Renal cortical epithelial cell (primary cell): ENCODE measurements around the gene TUFM. TPM values are rescaled to one million over a fixed set of nuclear protein-coding genes. Genes with fewer than 3 reads are reported as not detected.
"Not testable (repeated sequence)": the region's sequence is repeated elsewhere in the genome, so short reads cannot be mapped to it uniquely, and the experiment has no call there.

ENCODE experiments used
- DNase-seq: peaks from one replicate; pipeline ENCODE4 v3.0.0-alpha.2; 2011; ENCODE audit warnings: low read depth
- total RNA-seq: library from RNA; depleted of rRNA; stranded (reverse); fragments of >200 nt; gene quantifications from 2 replicates; pipeline ENCODE4 v1.2.3, GENCODE V29; 2014

TUFM gene
- total RNA-seq, result 129 and 130 TPM in 2 replicates

- peak; percentile 93 for DNase-seq
These were observed at the start of gene TUFM for GRCh38 chr16:28846080-28846932. TUFM (minus strand) TSS chr16:28846348; CDS start chr16:28846269, 79 bp downstream.

- no peak for DNase-seq
These were observed 49.5 kb upstream of the TUFM start for GRCh38 chr16:28895609-28896008.

GRCh38 chr16:28893291-28893690 lies 47.1 kb upstream of the TUFM start:
- DNase-seq, result no peak

- no peak for DNase-seq
These were observed 46.1 kb upstream of the TUFM start for GRCh38 chr16:28891964-28892890.

- not testable (repeated sequence) for DNase-seq
These were observed 44.2 kb upstream of the TUFM start for GRCh38 chr16:28890355-28890754.

- no peak for DNase-seq
These were observed 40.8 kb upstream of the TUFM start for GRCh38 chr16:28886945-28887344.

GRCh38 chr16:28884045-28884444 lies 37.9 kb upstream of the TUFM start:
- DNase-seq, result no peak

GRCh38 chr16:28883221-28883996 lies 37.3 kb upstream of the TUFM start:
- DNase-seq, result no peak

- no peak for DNase-seq
These were observed 36.5 kb upstream of the TUFM start for GRCh38 chr16:28882551-28883160.

- DNase-seq, result not testable (repeated sequence)
These were observed 35.4 kb upstream of the TUFM start for GRCh38 chr16:28881565-28881964.

- no peak for DNase-seq
These were observed 34.8 kb upstream of the TUFM start for GRCh38 chr16:28880955-28881354.

GRCh38 chr16:28880589-28880915 lies 34.4 kb upstream of the TUFM start:
- no peak for DNase-seq

- DNase-seq, result peak; percentile 59
These were observed 33.9 kb upstream of the TUFM start for GRCh38 chr16:28879841-28880588.

GRCh38 chr16:28879261-28879840 lies 33.2 kb upstream of the TUFM start:
- no peak for DNase-seq

- DNase-seq, result no peak
These were observed 32.2 kb upstream of the TUFM start, which contains the start of gene ATP2A1 for GRCh38 chr16:28878083-28878926. ATP2A1 (plus strand) TSS chr16:28878488; CDS start chr16:28878672, 184 bp downstream.

GRCh38 chr16:28877655-28878000 lies 31.5 kb upstream of the TUFM start:
- no peak for DNase-seq

GRCh38 chr16:28876973-28877654 lies 31.0 kb upstream of the TUFM start:
- no peak for DNase-seq

GRCh38 chr16:28876019-28876659 lies 30.0 kb upstream of the TUFM start:
- no peak for DNase-seq
